PFSK-1 (cell line): ENCODE measurements around the gene KDM3A.

Experiments used
- FOXP2 ChIP-seq: optimal IDR thresholded peaks from 2 replicates; pipeline ENCODE3; 2011; ENCODE audit warnings: borderline replicate concordance, control low read depth, inconsistent platforms; ENCODE audit not compliant: insufficient read depth; ENCODE audit errors: extremely low read length, extremely low read depth
- POLR2AphosphoS5 ChIP-seq: IDR thresholded peaks from 2 replicates; pipeline ENCODE4 v1.6.1; 2012; ENCODE audit warnings: low read depth, mild to moderate bottlenecking, control low read depth, low read length, moderate library complexity
- SIN3A ChIP-seq: IDR thresholded peaks from 2 replicates; pipeline ENCODE4 v1.6.1; 2012; ENCODE audit warnings: mild to moderate bottlenecking, low read length, moderate library complexity, borderline replicate concordance; ENCODE audit not compliant: insufficient read depth
- TAF1 ChIP-seq: IDR thresholded peaks from 2 replicates; pipeline ENCODE4 v1.6.1; 2012; ENCODE audit warnings: low read length, control low read depth, borderline replicate concordance; ENCODE audit not compliant: insufficient read depth
- TF ChIP-seq, protein P1 (sequence below), 2 experiments: IDR thresholded peaks; 2 replicates each; pipeline versions ENCODE4 v1.6.1 to v1.8.0; 2011 to 2012; ENCODE audit warnings: low read depth in 2 of 2, low read length in 2 of 2, control low read depth in 1 of 2, inconsistent platforms in 1 of 2, mild to moderate bottlenecking in 1 of 2, moderate library complexity in 1 of 2; ENCODE audit not compliant: insufficient read depth in 1 of 2

DNA sequence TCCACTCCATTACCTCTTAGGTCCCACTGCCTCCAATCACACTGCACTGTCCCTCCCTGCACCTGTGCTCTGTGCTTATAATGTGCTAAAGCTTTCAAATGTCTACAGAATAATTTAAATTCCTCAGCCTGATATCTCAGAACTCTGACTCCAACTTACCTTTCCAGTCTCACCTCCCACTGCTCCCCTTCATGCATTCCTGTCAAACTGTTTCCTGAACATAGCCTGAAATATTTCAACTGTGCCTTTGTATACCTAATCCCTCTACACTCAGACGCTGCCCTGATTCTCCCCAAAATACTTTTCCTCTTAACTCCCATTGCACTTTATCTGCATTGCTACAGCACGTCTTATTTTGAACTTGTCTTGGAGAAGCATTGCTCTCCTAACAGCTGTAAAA, 81.5 kb downstream of the KDM3A start:
- no peak for TF ChIP-seq POLR2AphosphoS5
- TF ChIP-seq TAF1 = no peak
- TF ChIP-seq, protein P1, sequence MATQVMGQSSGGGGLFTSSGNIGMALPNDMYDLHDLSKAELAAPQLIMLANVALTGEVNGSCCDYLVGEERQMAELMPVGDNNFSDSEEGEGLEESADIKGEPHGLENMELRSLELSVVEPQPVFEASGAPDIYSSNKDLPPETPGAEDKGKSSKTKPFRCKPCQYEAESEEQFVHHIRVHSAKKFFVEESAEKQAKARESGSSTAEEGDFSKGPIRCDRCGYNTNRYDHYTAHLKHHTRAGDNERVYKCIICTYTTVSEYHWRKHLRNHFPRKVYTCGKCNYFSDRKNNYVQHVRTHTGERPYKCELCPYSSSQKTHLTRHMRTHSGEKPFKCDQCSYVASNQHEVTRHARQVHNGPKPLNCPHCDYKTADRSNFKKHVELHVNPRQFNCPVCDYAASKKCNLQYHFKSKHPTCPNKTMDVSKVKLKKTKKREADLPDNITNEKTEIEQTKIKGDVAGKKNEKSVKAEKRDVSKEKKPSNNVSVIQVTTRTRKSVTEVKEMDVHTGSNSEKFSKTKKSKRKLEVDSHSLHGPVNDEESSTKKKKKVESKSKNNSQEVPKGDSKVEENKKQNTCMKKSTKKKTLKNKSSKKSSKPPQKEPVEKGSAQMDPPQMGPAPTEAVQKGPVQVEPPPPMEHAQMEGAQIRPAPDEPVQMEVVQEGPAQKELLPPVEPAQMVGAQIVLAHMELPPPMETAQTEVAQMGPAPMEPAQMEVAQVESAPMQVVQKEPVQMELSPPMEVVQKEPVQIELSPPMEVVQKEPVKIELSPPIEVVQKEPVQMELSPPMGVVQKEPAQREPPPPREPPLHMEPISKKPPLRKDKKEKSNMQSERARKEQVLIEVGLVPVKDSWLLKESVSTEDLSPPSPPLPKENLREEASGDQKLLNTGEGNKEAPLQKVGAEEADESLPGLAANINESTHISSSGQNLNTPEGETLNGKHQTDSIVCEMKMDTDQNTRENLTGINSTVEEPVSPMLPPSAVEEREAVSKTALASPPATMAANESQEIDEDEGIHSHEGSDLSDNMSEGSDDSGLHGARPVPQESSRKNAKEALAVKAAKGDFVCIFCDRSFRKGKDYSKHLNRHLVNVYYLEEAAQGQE (IDR thresholded peaks at IDR 0.05; ENCODE audit: insufficient read depth in 1 of 2, low read depth in 2 of 2, low read length in 2 of 2) = no peak
- TF ChIP-seq FOXP2 = no peak
- no peak for TF ChIP-seq SIN3A
